Epithelial cell of esophagus (primary cell): Measurements from ENCODE around the gene VEPH1.
A peak's percentile ranks its signal among the peaks of the same experiment; 100 is the strongest.

Experiments used
- DNase-seq: peaks from one replicate; pipeline ENCODE4 v3.0.0; 2010; ENCODE audit warnings: low read depth
- H3K4me3 ChIP-seq: 2 replicates; pipeline ENCODE4 v1.5.1; 2011; ENCODE audit warnings: mild to moderate bottlenecking, low read length, control low read depth
- TF ChIP-seq, protein P1 (sequence below): IDR thresholded peaks from 2 replicates; pipeline ENCODE4 v1.5.1; 2011; ENCODE audit warnings: low read depth, mild to moderate bottlenecking, low read length, control low read depth, inconsistent platforms; ENCODE audit not compliant: insufficient read depth; ENCODE audit errors: missing control alignments

Gene VEPH1

DNA sequence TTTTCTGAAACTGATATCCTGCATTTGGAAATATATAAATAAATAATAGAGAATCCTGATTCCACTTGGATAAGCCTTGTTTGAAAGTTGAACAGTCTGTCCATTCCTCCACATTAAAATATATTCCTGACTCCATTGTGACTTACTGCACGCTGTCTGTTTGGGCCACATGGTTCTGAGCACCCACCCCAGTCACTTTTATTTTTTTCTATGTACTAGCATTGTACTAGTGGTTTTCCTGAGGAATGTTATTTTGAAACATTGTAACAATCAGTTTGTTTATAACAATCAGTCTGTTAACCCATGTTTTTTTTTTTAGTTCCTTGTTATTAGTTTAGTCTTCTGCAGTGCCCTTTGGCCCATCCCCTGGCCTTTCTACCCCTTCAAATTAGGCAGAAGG, 255.8 kb downstream of the VEPH1 start:
- H3K4me3 ChIP-seq, result no peak overlapping the region
- TF ChIP-seq, protein P1, sequence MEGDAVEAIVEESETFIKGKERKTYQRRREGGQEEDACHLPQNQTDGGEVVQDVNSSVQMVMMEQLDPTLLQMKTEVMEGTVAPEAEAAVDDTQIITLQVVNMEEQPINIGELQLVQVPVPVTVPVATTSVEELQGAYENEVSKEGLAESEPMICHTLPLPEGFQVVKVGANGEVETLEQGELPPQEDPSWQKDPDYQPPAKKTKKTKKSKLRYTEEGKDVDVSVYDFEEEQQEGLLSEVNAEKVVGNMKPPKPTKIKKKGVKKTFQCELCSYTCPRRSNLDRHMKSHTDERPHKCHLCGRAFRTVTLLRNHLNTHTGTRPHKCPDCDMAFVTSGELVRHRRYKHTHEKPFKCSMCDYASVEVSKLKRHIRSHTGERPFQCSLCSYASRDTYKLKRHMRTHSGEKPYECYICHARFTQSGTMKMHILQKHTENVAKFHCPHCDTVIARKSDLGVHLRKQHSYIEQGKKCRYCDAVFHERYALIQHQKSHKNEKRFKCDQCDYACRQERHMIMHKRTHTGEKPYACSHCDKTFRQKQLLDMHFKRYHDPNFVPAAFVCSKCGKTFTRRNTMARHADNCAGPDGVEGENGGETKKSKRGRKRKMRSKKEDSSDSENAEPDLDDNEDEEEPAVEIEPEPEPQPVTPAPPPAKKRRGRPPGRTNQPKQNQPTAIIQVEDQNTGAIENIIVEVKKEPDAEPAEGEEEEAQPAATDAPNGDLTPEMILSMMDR, result no peak
- no peak for DNase-seq

DNA sequence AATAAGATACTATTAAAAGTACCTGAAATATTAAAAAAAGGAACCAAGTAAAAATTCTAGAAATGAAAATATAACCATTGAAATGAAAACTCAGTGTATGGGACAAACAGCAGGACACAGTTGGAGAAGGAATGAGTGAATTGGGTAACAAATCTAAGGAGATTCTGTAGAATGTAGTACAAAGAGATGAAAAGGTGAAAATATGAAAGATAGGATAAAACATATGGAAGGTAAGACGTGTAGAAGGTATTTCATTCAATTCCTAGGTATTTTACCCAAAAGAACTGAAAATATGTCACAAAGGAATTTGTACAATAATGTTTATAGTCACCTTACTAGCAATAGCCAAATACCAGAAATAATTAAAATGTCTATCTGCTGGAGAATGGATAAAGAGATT, 260.4 kb downstream of the VEPH1 start:
- TF ChIP-seq, protein P1, result no peak
- H3K4me3 ChIP-seq, result no peak overlapping the region
- DNase-seq, result no peak

DNA sequence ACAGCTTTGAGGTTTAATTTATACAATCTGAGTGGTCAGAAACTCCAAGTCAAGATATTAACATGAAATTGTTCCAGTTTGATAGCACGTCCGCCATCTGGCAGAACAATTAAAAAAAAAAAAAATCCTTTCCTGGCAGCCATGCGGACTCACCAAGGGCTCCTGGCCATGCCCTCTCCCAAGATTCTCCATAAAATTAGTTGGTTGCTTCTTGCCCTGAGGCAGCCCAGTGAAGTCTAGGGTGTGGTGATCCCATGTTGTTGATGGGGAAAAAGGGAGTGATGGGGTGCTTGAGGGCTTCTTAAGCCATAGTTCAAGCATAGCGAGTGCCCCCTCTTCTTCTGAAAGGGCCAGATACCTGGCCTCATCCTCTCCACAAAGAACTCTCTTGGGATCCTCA, 261.6 kb downstream of the VEPH1 start:
- TF ChIP-seq, protein P1, result no peak
- no peak for DNase-seq

DNA sequence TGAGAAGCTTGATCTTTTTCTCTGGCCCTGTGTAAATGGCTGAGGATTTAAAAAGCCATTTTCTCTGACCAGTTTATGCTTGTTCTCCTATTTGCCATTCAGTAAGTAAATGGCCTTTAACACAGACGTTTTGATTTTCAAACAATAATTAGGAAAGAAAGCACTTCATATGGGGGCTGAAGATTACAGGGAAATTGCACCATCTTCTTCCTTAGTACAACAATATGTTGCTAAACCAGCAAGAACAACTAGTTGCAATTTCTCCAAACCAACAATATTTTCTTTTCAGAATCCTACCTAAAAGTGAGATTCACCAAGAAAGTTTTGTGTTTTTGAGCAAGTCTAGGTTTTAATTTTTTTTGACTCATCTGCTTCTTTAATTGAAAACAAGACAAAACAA, 262.8 kb downstream of the VEPH1 start:
- TF ChIP-seq, protein P1, result no peak
- DNase-seq, result no peak
- no peak overlapping the region for H3K4me3 ChIP-seq

More for the DNA sequence above, 261.6 kb downstream of the VEPH1 start:
- H3K4me3 ChIP-seq, result no peak overlapping the region

DNA sequence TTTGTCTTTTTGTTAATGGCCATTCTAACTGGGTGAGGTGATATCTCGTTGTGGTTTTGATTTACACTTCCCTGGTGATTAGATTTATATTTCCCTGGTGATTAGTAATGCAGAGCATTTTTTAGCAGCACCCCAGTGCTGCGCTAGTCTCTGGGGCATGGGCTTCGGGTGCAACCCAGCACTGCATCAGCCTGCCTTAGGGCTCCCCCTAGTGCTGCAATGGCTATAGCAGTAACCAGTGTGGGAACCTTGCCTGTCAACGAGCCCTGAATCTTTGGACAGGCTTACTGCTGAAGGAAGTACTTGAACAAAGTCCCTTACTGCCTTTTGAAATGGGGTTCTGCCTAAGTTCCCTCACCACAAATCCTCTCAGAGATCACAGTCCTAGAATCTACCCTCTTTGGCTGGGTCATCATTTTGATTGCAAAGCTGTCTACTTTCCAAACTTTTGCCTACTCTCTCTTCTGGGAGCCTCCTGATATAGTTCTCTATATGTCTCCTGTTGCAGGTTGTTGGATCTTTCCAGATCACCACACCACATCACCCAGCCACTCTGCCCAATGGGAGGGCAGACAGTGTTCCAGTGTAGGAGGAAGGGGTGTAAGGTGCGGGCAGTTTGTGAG, 264.0 kb downstream of the VEPH1 start:
- H3K4me3 ChIP-seq, result no peak overlapping the region
- TF ChIP-seq, protein P1, result peak; percentile 85
- DNase-seq, result peak; percentile 66

DNA sequence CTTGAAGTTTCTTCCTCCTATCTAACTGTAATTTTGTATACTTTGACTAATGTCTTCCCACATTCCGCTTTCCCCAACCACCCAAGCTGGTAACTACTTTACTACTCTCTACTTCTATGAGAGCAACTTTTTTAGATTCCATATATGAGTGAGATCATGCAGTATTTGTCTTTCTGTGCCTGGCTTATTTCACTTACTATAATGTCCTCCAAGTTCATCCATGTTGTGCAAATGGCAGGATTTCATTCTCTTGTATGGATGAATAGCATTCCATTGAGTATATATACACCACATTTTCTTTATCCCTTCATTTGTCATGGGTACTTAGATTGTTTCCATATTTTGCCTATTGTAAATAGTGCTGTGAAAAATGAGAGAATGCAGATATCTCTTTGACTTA, 264.8 kb downstream of the VEPH1 start:
- no peak overlapping the region for H3K4me3 ChIP-seq
- no peak for DNase-seq
- TF ChIP-seq, protein P1, result no peak

DNA sequence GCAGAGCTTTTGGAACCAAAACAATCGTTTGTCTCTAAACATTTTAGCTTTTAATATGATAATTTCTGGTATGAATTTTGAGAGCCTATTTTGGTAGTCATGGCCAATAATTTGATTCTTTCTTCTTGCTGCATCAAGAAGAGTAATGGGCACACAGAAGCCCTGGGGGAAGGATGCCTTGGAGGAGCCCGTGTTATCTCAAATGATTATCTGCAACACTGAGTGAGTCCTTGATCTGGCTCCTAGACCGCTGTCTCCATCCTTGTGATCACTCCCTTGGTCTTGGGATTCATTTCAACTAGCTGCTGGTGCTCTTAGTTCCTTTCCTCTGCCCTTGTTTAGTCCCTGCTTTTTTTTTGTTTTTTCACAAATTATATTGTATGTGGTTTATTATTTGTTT, 265.3 kb downstream of the VEPH1 start:
- DNase-seq, result no peak
- TF ChIP-seq, protein P1, result no peak
- H3K4me3 ChIP-seq, result no peak overlapping the region
